Measurements from ENCODE around the gene RAVER1. TPM values are rescaled to one million over a fixed set of nuclear protein-coding genes. Genes with fewer than 3 reads are reported as not detected.

The RAVER1 gene
- total and polyA plus RNA-seq, 2 of the 13 experiments (the other 11 are each of a cell fraction or from before 2014, with no cell fraction given), result 3.6 to 7.9 TPM

DNA sequence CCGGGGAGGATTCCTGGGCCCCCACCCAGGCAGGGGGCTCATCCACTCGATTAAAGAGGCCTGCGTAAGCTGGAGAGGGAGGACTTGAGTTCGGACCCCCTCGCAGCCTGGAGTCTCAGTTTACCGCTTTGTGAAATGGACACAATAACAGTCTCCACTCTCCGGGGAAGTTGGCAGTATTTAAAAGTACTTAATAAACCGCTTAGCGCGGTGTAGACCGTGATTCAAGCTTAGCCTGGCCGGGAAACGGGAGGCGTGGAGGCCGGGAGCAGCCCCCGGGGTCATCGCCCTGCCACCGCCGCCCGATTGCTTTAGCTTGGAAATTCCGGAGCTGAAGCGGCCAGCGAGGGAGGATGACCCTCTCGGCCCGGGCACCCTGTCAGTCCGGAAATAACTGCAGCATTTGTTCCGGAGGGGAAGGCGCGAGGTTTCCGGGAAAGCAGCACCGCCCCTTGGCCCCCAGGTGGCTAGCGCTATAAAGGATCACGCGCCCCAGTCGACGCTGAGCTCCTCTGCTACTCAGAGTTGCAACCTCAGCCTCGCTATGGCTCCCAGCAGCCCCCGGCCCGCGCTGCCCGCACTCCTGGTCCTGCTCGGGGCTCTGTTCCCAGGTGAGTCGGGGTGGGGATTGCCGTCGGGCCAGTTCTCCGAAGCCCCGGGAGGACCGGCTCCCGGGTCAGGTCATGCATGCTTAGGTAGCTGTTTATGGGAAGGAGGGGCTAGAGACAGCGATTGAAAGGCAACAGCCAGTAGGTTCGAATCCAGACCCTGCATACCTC is 62.5 kb downstream of the RAVER1 start, which contains the start of gene ICAM1 (continued):
- TF ChIP-seq CEBPB (IDR thresholded peaks at IDR 0.05; ENCODE audit: borderline replicate concordance, low read depth, low read length) (peak; percentile 29; the same call in 1 of the 2 replicates), LCORL (IDR thresholded peaks at IDR 0.05) (no peak), LCORL (CRISPR knock-in tag; IDR thresholded peaks at IDR 0.05) (peak; percentile 72), TCF7 (IDR thresholded peaks at IDR 0.05; ENCODE audit: low read depth) (no peak), ZNF343 (CRISPR knock-in tag; IDR thresholded peaks at IDR 0.05) (no peak), HIVEP1 (CRISPR knock-in tag; IDR thresholded peaks at IDR 0.05) (peak; percentile 94), MZF1 (CRISPR knock-in tag; IDR thresholded peaks at IDR 0.05; ENCODE audit: borderline replicate concordance) (no peak), CBX2 (IDR thresholded peaks at IDR 0.05; ENCODE audit: low read depth, low read length) (no peak), CBX2 (CRISPR knock-in tag; IDR thresholded peaks at IDR 0.05; ENCODE audit: low read depth) (no peak), ZNF670 (CRISPR knock-in tag; IDR thresholded peaks at IDR 0.05; ENCODE audit: borderline replicate concordance) (peak; percentile 75; the same call in 1 of the 2 replicates), FOSL2 (CRISPR knock-in tag; IDR thresholded peaks at IDR 0.05) (peak; percentile 64), FOXO1 (CRISPR knock-in tag; IDR thresholded peaks at IDR 0.05) (no peak; the same call in 1 of the 2 replicates), CREB1 (IDR thresholded peaks at IDR 0.05) (peak; percentile 21; the same call in 1 of the 2 replicates), CREB1 (CRISPR knock-in tag; IDR thresholded peaks at IDR 0.05) (peak; percentile 73), ZNF615 (CRISPR knock-in tag; IDR thresholded peaks at IDR 0.05; ENCODE audit: borderline replicate concordance) (peak; percentile 80; the same call in 1 of the 2 replicates), REPIN1 (CRISPR knock-in tag; IDR thresholded peaks at IDR 0.05; ENCODE audit: borderline replicate concordance, low read depth) (no peak; the same call in 1 of the 2 replicates), ONECUT2 (CRISPR knock-in tag; IDR thresholded peaks at IDR 0.05) (no peak), ZNF777 (CRISPR knock-in tag; IDR thresholded peaks at IDR 0.05) (peak; percentile 93), SMAD3 (CRISPR knock-in tag; IDR thresholded peaks at IDR 0.05) (peak; percentile 94), KLF11 (CRISPR knock-in tag; IDR thresholded peaks at IDR 0.05) (peak; percentile 52; the same call in 1 of the 2 replicates), ZNF337 (CRISPR knock-in tag; IDR thresholded peaks at IDR 0.05; ENCODE audit: borderline replicate concordance, low read depth) (no peak), GATAD1 (CRISPR knock-in tag; IDR thresholded peaks at IDR 0.05) (peak; percentile 80)
- TF ChIP-seq, protein P1, sequence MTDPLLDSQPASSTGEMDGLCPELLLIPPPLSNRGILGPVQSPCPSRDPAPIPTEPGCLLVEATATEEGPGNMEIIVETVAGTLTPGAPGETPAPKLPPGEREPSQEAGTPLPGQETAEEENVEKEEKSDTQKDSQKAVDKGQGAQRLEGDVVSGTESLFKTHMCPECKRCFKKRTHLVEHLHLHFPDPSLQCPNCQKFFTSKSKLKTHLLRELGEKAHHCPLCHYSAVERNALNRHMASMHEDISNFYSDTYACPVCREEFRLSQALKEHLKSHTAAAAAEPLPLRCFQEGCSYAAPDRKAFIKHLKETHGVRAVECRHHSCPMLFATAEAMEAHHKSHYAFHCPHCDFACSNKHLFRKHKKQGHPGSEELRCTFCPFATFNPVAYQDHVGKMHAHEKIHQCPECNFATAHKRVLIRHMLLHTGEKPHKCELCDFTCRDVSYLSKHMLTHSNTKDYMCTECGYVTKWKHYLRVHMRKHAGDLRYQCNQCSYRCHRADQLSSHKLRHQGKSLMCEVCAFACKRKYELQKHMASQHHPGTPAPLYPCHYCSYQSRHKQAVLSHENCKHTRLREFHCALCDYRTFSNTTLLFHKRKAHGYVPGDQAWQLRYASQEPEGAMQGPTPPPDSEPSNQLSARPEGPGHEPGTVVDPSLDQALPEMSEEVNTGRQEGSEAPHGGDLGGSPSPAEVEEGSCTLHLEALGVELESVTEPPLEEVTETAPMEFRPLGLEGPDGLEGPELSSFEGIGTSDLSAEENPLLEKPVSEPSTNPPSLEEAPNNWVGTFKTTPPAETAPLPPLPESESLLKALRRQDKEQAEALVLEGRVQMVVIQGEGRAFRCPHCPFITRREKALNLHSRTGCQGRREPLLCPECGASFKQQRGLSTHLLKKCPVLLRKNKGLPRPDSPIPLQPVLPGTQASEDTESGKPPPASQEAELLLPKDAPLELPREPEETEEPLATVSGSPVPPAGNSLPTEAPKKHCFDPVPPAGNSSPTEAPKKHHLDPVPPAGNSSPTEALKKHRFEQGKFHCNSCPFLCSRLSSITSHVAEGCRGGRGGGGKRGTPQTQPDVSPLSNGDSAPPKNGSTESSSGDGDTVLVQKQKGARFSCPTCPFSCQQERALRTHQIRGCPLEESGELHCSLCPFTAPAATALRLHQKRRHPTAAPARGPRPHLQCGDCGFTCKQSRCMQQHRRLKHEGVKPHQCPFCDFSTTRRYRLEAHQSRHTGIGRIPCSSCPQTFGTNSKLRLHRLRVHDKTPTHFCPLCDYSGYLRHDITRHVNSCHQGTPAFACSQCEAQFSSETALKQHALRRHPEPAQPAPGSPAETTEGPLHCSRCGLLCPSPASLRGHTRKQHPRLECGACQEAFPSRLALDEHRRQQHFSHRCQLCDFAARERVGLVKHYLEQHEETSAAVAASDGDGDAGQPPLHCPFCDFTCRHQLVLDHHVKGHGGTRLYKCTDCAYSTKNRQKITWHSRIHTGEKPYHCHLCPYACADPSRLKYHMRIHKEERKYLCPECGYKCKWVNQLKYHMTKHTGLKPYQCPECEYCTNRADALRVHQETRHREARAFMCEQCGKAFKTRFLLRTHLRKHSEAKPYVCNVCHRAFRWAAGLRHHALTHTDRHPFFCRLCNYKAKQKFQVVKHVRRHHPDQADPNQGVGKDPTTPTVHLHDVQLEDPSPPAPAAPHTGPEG (CRISPR knock-in tag; IDR thresholded peaks at IDR 0.05), result peak; percentile 71
- TF ChIP-seq, protein P2, sequence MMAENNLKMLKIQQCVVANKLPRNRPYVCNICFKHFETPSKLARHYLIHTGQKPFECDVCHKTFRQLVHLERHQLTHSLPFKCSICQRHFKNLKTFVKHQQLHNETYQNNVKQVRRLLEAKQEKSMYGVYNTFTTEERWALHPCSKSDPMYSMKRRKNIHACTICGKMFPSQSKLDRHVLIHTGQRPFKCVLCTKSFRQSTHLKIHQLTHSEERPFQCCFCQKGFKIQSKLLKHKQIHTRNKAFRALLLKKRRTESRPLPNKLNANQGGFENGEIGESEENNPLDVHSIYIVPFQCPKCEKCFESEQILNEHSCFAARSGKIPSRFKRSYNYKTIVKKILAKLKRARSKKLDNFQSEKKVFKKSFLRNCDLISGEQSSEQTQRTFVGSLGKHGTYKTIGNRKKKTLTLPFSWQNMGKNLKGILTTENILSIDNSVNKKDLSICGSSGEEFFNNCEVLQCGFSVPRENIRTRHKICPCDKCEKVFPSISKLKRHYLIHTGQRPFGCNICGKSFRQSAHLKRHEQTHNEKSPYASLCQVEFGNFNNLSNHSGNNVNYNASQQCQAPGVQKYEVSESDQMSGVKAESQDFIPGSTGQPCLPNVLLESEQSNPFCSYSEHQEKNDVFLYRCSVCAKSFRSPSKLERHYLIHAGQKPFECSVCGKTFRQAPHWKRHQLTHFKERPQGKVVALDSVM (CRISPR knock-in tag; IDR thresholded peaks at IDR 0.05), result peak; percentile 88

Data from HepG2 (cell line).